CD14-positive monocyte (primary cell): ENCODE results near the gene LPCAT3. TPM values are rescaled to one million over a fixed set of nuclear protein-coding genes. Genes with fewer than 3 reads are reported as not detected.

Experiments used
- DNase-seq, 3 donors: peaks; one replicate each; pipeline ENCODE4 v3.0.0-alpha.2; 2011 to 2022
- H2AFZ ChIP-seq: 2 replicates; pipeline ENCODE4 v1.6.0; 2012; ENCODE audit warnings: mild to moderate bottlenecking, low read depth, low read length, inconsistent platforms; ENCODE audit not compliant: insufficient read depth, poor library complexity, severe bottlenecking
- H3K27ac ChIP-seq, 2 donors: 1 replicate in 1 of 2; 2 replicates in 1 of 2; pipeline ENCODE4 v1.5.1; 2012 to 2013; ENCODE audit warnings: low read length in 2 of 2, control low read depth in 1 of 2, inconsistent platforms in 1 of 2, low read depth in 1 of 2, mild to moderate bottlenecking in 1 of 2
- H3K27me3 ChIP-seq, 2 donors: one replicate each; pipeline versions ENCODE4 v1.6.0 to v1.6.1; 2011 to 2013; ENCODE audit warnings: low read length in 2 of 2; ENCODE audit not compliant: control insufficient read depth in 2 of 2, insufficient read depth in 2 of 2
- H3K36me3 ChIP-seq, 2 donors: replicated peaks in 1 of 2; 1 replicate in 1 of 2; 2 replicates in 1 of 2; pipeline versions ENCODE4 v1.5.1 to v1.6.1; 2012 to 2013; ENCODE audit warnings: low read length in 2 of 2, control low read depth in 1 of 2, inconsistent platforms in 1 of 2, mild to moderate bottlenecking in 1 of 2; ENCODE audit not compliant: insufficient read depth in 2 of 2, control insufficient read depth in 1 of 2
- H3K4me1 ChIP-seq, 2 donors: 1 replicate in 1 of 2; 2 replicates in 1 of 2; pipeline versions ENCODE4 v1.5.1 to v1.6.1; 2012 to 2013; ENCODE audit warnings: low read length in 2 of 2, control low read depth in 1 of 2, inconsistent platforms in 1 of 2, mild to moderate bottlenecking in 1 of 2, moderate library complexity in 1 of 2; ENCODE audit not compliant: insufficient read depth in 2 of 2, control insufficient read depth in 1 of 2
- H3K4me2 ChIP-seq: replicated peaks from 2 replicates; pipeline ENCODE3; 2012; ENCODE audit warnings: low read length, moderate library complexity, mild to moderate bottlenecking; ENCODE audit not compliant: poor library complexity, severe bottlenecking; ENCODE audit errors: extremely low read depth
- H3K4me3 ChIP-seq, 3 experiments: fragments of 200-600 bp in 1 of 3; sonication (generic) in 1 of 3; replicated peaks in 1 of 3; 1 replicate in 2 of 3; 2 replicates in 1 of 3; pipeline ENCODE4 v1.5.1; 2011 to 2013; ENCODE audit warnings: low read length in 3 of 3, mild to moderate bottlenecking in 3 of 3, control low read depth in 2 of 3, low read depth in 2 of 3, inconsistent platforms in 1 of 3, moderate library complexity in 1 of 3
- H3K79me2 ChIP-seq: 2 replicates; pipeline ENCODE4 v1.6.0; 2012; ENCODE audit warnings: mild to moderate bottlenecking, control low read depth, inconsistent platforms, low read length, moderate library complexity; ENCODE audit not compliant: insufficient read depth
- H3K9ac ChIP-seq: 2 replicates; pipeline ENCODE4 v1.6.0; 2017; ENCODE audit warnings: low read length, mild to moderate bottlenecking; ENCODE audit not compliant: insufficient read depth, poor library complexity, severe bottlenecking
- H3K9me3 ChIP-seq, 2 donors: replicated peaks in 1 of 2; 1 replicate in 1 of 2; 2 replicates in 1 of 2; pipeline versions ENCODE4 v1.5.1 to v1.6.1; 2012 to 2013; ENCODE audit warnings: low read length in 2 of 2, control low read depth in 1 of 2; ENCODE audit not compliant: control insufficient read depth in 1 of 2, insufficient read depth in 1 of 2
- H4K20me1 ChIP-seq: 2 replicates; pipeline ENCODE4 v1.6.0; 2012; ENCODE audit warnings: mild to moderate bottlenecking, low read length, control low read depth, moderate library complexity; ENCODE audit not compliant: insufficient read depth
- H3K27ac Mint-ChIP-seq, 7 donors: one replicate each; pipeline ENCODE4 v1.8.0; 2020; ENCODE audit warnings: mild to moderate bottlenecking in 7 of 7, mixed read lengths in 7 of 7, moderate library complexity in 6 of 7, inconsistent platforms in 2 of 7
- H3K27me3 Mint-ChIP-seq, 3 donors: one replicate each; pipeline ENCODE4 v1.8.0; 2021 to 2022; ENCODE audit warnings: low read depth in 3 of 3, mild to moderate bottlenecking in 3 of 3, mixed read lengths in 3 of 3, moderate library complexity in 3 of 3, inconsistent platforms in 1 of 3
- H3K36me3 Mint-ChIP-seq, 2 donors: one replicate each; pipeline ENCODE4 v1.8.0; 2020; ENCODE audit warnings: mixed read lengths in 2 of 2, inconsistent platforms in 1 of 2, mild to moderate bottlenecking in 1 of 2
- H3K4me1 Mint-ChIP-seq: one replicate; pipeline ENCODE4 v1.8.0; 2020; ENCODE audit warnings: mild to moderate bottlenecking, mixed read lengths
- H3K4me3 Mint-ChIP-seq, 2 donors: one replicate each; pipeline ENCODE4 v1.8.0; 2020; ENCODE audit warnings: mild to moderate bottlenecking in 2 of 2, mixed read lengths in 2 of 2, moderate library complexity in 1 of 2
- H3K9me3 Mint-ChIP-seq, 7 donors: one replicate each; pipeline ENCODE4 v1.8.0; 2020 to 2022; ENCODE audit warnings: mixed read lengths in 7 of 7, mild to moderate bottlenecking in 6 of 7, moderate library complexity in 6 of 7, inconsistent platforms in 2 of 7
- WGBS: methylation state at CpG from one replicate; pipeline ENCODE4 v1.1.5; 2013; ENCODE audit warnings: missing lambda C conversion rate; ENCODE audit not compliant: insufficient coverage; 5-methylcytosine and 5-hydroxymethylcytosine counted together
- intact Hi-C, 2 donors: fragments of 100-400 bp; cut with micrococcal nuclease; formaldehyde crosslinking; loops; one replicate each; pipeline versions ENCODE4 v1.15.0 to v1.15.1; 2023
- polyA plus RNA-seq, 3 donors: library from polyadenylated mRNA; depleted of rRNA in 1 of 3; unstranded in 2 of 3; stranded (reverse) in 1 of 3; fragments of 300-500 nt in 2 of 3; fragments of >200 nt in 1 of 3; fragmentation: Illumina TruSeq in 2 of 3; gene quantifications; 1 replicate in 2 of 3; 2 replicates in 1 of 3; pipeline ENCODE4 v1.2.3, GENCODE V29; 2012 to 2021
- TF ChIP-seq, protein P1 (sequence below): fragments of 200-600 bp; IDR thresholded peaks from one replicate; pipeline ENCODE4 v1.8.0; 2022; ENCODE audit warnings: antibody characterized with exemption, mild to moderate bottlenecking

LPCAT3 gene
- polyA plus RNA-seq, 3 donors, result 50.9 to 62.7 (median 54.1) TPM

DNA sequence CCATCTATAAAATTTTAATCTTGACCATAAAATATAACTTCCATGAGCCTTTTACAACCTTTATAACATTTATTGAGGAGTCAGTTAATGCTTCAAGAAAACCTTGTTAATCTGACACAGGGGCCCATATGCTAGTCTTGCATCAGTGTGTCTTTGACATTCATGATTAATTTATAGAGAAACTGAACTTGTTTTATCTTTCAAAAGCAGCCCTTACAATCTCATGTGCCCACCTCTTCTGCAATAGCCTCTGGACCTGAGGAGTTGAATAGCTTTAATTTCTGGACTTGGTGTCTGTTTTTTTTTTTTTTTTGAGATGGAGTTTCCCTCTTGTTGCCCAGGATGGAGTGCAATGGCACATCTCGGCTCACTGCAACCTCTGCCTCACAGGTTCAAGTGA is 8.6 kb upstream of the LPCAT3 start:
- no peak overlapping the region for H3K4me2 ChIP-seq
- no CpG with 5 or more reads among the region's 1 CpG for WGBS
- H2AFZ ChIP-seq, result no peak overlapping the region
- H3K79me2 ChIP-seq, result no peaks in the 10 kb centered on the region
- TF ChIP-seq, protein P1, sequence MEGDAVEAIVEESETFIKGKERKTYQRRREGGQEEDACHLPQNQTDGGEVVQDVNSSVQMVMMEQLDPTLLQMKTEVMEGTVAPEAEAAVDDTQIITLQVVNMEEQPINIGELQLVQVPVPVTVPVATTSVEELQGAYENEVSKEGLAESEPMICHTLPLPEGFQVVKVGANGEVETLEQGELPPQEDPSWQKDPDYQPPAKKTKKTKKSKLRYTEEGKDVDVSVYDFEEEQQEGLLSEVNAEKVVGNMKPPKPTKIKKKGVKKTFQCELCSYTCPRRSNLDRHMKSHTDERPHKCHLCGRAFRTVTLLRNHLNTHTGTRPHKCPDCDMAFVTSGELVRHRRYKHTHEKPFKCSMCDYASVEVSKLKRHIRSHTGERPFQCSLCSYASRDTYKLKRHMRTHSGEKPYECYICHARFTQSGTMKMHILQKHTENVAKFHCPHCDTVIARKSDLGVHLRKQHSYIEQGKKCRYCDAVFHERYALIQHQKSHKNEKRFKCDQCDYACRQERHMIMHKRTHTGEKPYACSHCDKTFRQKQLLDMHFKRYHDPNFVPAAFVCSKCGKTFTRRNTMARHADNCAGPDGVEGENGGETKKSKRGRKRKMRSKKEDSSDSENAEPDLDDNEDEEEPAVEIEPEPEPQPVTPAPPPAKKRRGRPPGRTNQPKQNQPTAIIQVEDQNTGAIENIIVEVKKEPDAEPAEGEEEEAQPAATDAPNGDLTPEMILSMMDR, result no peak
- intact Hi-C loops, result loop anchor here (10.0 kb wide), 2 partner anchors 68 to 88 kb away; partner anchors contain the start of gene C1R (in 1 of the 2)
- peaks cover 0 to 4% of the 10 kb centered on the region in 2 donors for H3K4me1 ChIP-seq
- H3K4me1 Mint-ChIP-seq, result peaks cover 8% of the 10 kb centered on the region
- no peaks in the 10 kb centered on the region for H3K9me3 ChIP-seq
- no peak overlapping the region for H3K27ac ChIP-seq
- H3K9me3 Mint-ChIP-seq, result peaks cover 0 to 3% (median 0%) of the 10 kb centered on the region in 7 donors
- H3K27me3 ChIP-seq, result no peaks in the 10 kb centered on the region
- H3K27ac Mint-ChIP-seq, result no peak overlapping the region
- H4K20me1 ChIP-seq, result no peaks in the 10 kb centered on the region
- no peaks in the 10 kb centered on the region for H3K36me3 ChIP-seq
- DNase-seq, result no peak
- no peak overlapping the region for H3K4me3 Mint-ChIP-seq
- H3K4me3 ChIP-seq, result no peak overlapping the region
- no peaks in the 10 kb centered on the region for H3K36me3 Mint-ChIP-seq
- peaks cover 0 to 4% (median 3%) of the 10 kb centered on the region in 3 donors for H3K27me3 Mint-ChIP-seq
- no peak overlapping the region for H3K9ac ChIP-seq

DNA sequence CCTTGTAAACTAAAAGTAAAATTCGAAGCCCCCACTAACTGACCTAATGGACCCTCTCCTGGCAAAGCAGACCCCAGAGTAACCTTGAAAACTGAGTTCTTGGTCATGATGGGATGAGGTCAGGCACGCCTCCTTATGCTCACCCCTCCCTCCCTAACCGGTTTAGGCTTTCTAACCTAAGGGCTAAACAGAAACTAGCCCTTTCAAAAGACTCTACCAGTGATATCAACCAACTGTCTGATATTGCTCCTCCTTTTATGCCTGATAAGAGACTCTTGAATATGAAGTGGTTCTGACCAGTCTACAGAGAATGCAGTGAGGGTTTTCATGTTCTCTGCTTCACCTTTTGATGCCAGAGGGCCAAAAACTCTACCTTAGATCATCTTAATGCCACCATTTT is 4.8 kb upstream of the LPCAT3 start:
- peaks cover 3 to 16% of the 10 kb centered on the region in 2 donors for H3K4me1 ChIP-seq
- H3K4me1 Mint-ChIP-seq, result peaks cover 14% of the 10 kb centered on the region
- H3K4me3 Mint-ChIP-seq, result no peak overlapping the region
- H3K9me3 ChIP-seq, result no peaks in the 10 kb centered on the region
- no peak overlapping the region for H3K9ac ChIP-seq
- intact Hi-C loops, result loop anchor here (10.0 kb wide), 2 partner anchors 72 to 92 kb away; partner anchors contain the start of gene C1R (in 1 of the 2)
- H3K4me2 ChIP-seq, result no peak overlapping the region
- no peak for DNase-seq
- no peaks in the 10 kb centered on the region for H3K27me3 ChIP-seq
- H4K20me1 ChIP-seq, result no peaks in the 10 kb centered on the region
- H3K27ac ChIP-seq, result no peak overlapping the region
- H3K36me3 ChIP-seq, result no peaks in the 10 kb centered on the region
- no peaks in the 10 kb centered on the region for H3K36me3 Mint-ChIP-seq
- no peak overlapping the region for H3K27ac Mint-ChIP-seq
- TF ChIP-seq, protein P1, result no peak
- no CpG with 5 or more reads among the region's 3 CpGs for WGBS
- no peak overlapping the region for H3K4me3 ChIP-seq
- H3K79me2 ChIP-seq, result peaks cover 5% of the 10 kb centered on the region
- no peak overlapping the region for H2AFZ ChIP-seq
- H3K27me3 Mint-ChIP-seq, result peaks cover 0 to 4% (median 2%) of the 10 kb centered on the region in 3 donors
- peaks cover 0 to 2% (median 0%) of the 10 kb centered on the region in 7 donors for H3K9me3 Mint-ChIP-seq
